Testis (tissue), 2 donors: ENCODE data around the gene SMURF2.

Experiments used
- POLR2A ChIP-seq: fragments of 450-650 bp; IDR thresholded peaks from one replicate; pipeline ENCODE4 v1.6.1; 2017; ENCODE audit warnings: antibody characterized with exemption, mild to moderate bottlenecking, moderate library complexity
- TF ChIP-seq, protein P1 (sequence below), 3 experiments: fragments of 450-650 bp in 2 of 3; fragments of 200-600 bp in 1 of 3; sonication (generic) in 1 of 3; IDR thresholded peaks; one replicate each; pipeline ENCODE4 v1.5.1; 2016 to 2019; ENCODE audit warnings: antibody characterized with exemption in 3 of 3, mild to moderate bottlenecking in 2 of 3, moderate library complexity in 1 of 3

- TF ChIP-seq, protein P1, sequence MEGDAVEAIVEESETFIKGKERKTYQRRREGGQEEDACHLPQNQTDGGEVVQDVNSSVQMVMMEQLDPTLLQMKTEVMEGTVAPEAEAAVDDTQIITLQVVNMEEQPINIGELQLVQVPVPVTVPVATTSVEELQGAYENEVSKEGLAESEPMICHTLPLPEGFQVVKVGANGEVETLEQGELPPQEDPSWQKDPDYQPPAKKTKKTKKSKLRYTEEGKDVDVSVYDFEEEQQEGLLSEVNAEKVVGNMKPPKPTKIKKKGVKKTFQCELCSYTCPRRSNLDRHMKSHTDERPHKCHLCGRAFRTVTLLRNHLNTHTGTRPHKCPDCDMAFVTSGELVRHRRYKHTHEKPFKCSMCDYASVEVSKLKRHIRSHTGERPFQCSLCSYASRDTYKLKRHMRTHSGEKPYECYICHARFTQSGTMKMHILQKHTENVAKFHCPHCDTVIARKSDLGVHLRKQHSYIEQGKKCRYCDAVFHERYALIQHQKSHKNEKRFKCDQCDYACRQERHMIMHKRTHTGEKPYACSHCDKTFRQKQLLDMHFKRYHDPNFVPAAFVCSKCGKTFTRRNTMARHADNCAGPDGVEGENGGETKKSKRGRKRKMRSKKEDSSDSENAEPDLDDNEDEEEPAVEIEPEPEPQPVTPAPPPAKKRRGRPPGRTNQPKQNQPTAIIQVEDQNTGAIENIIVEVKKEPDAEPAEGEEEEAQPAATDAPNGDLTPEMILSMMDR (IDR thresholded peaks at IDR 0.05): no peak
- no peak for TF ChIP-seq POLR2A
These were observed 65.7 kb downstream of the SMURF2 start for GRCh38 chr17:64596439-64596838.
